ENCODE data around the gene DOCK1.

The DOCK1 gene

DNA sequence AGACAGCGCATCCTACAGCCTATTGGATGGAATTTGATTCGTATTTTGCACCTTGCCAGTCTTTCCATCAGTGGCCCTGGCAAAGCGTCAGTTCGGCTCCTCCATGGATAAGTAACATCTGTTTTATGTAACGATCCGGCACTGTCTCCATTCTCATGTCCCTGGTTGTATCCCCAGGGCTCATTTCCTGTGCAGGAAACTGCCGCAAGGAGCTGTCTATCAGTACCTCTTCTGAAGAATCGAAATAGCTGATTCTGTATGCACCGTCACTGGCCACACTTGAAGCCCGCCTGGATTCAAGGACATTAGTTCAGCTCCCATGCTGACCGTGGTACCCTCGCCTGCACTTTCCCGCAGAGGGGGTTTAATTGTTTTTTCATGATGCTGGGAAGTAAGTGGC is 590.8 kb downstream of the DOCK1 start:
- no peak for DNase-seq
- TF ChIP-seq CTCF (IDR thresholded peaks at IDR 0.05; ENCODE audit: low read length) (no peak), EZH2phosphoT487 (IDR thresholded peaks at IDR 0.05; ENCODE audit: low read length) (no peak), EZH2 (optimal IDR thresholded peaks at IDR 0.05; ENCODE audit: low read depth, low read length) (no peak)
- H2AFZ ChIP-seq (ENCODE audit: low read length), result no peak overlapping the region
- no peaks in the 10 kb centered on the region for H3K4me1 ChIP-seq (ENCODE audit: low read length)
- H3K36me3 ChIP-seq (replicated peaks; ENCODE audit: insufficient read depth, low read length), result no peaks in the 10 kb centered on the region
- H4K20me1 ChIP-seq (ENCODE audit: insufficient read depth, low read length), result no peaks in the 10 kb centered on the region
- no peak overlapping the region for H3K4me2 ChIP-seq (ENCODE audit: low read depth, low read length)
- H3K9me3 ChIP-seq (replicated peaks; ENCODE audit: insufficient read depth, low read length), result no peaks in the 10 kb centered on the region
- H3K9me2 ChIP-seq (replicated peaks; ENCODE audit: insufficient read depth, low read length), result no peaks in the 10 kb centered on the region
- no peaks in the 10 kb centered on the region for H3F3A ChIP-seq (ENCODE audit: insufficient read depth, low read length)
- no peaks in the 10 kb centered on the region for H3K79me2 ChIP-seq (ENCODE audit: low read length)
- no peak overlapping the region for H3K4me3 ChIP-seq (ENCODE audit: low read length)
- H3K27ac ChIP-seq (ENCODE audit: low read length), result no peak overlapping the region
- 0 out of 2 replicates have a peak, but pooled peaks cover 8% of the 10 kb centered on the region for H3K27me3 ChIP-seq (replicated peaks; ENCODE audit: insufficient read depth, low read length)
- no peak overlapping the region for H3K9ac ChIP-seq (ENCODE audit: low read length)

DNA sequence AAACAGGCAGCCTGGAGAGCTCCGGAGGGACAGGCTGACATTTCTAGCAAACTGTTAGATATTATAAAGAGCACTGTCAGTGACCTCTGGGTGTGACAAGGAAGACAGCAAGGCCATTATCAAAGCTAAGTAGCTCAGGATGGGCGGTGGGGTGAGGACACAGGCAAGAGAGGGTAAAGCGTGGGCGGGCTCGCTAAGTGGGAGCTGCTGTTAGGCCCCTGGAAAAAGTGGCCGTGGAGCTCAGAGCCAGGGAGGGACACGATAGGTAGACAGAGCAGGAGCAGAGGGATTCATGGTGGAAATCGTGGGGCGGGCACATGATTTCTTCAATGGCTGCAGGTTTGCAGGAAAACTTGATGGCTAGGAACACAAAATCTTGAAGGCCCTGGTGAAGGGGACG is 592.5 kb downstream of the DOCK1 start:
- Histone ChIP-seq H4K20me1 (ENCODE audit: insufficient read depth, low read length) (no peaks in the 10 kb centered on the region), H3K4me3 (ENCODE audit: low read length) (no peak overlapping the region), H2AFZ (ENCODE audit: low read length) (no peak overlapping the region), H3K9ac (ENCODE audit: low read length) (no peak overlapping the region), H3K36me3 (replicated peaks; ENCODE audit: insufficient read depth, low read length) (no peaks in the 10 kb centered on the region), H3K9me2 (replicated peaks; ENCODE audit: insufficient read depth, low read length) (no peaks in the 10 kb centered on the region), H3K27me3 (replicated peaks; ENCODE audit: insufficient read depth, low read length) (0 out of 2 replicates have a peak, but pooled peaks cover 8% of the 10 kb centered on the region), H3F3A (ENCODE audit: insufficient read depth, low read length) (no peaks in the 10 kb centered on the region), H3K4me2 (ENCODE audit: low read depth, low read length) (no peak overlapping the region), H3K27ac (ENCODE audit: low read length) (no peak overlapping the region), H3K79me2 (ENCODE audit: low read length) (no peaks in the 10 kb centered on the region), H3K4me1 (ENCODE audit: low read length) (no peaks in the 10 kb centered on the region), H3K9me3 (replicated peaks; ENCODE audit: insufficient read depth, low read length) (no peaks in the 10 kb centered on the region)
- no peak for DNase-seq
- TF ChIP-seq EZH2phosphoT487 (IDR thresholded peaks at IDR 0.05; ENCODE audit: low read length) (no peak), EZH2 (optimal IDR thresholded peaks at IDR 0.05; ENCODE audit: low read depth, low read length) (no peak), CTCF (IDR thresholded peaks at IDR 0.05; ENCODE audit: low read length) (no peak)

GRCh38 chr10:127498087-127498486 is 592.9 kb downstream of the DOCK1 start:
- H4K20me1 ChIP-seq (ENCODE audit: insufficient read depth, low read length), result no peaks in the 10 kb centered on the region
- H3K27ac ChIP-seq (ENCODE audit: low read length), result no peak overlapping the region
- H3K27me3 ChIP-seq (replicated peaks; ENCODE audit: insufficient read depth, low read length), result 0 out of 2 replicates have a peak, but pooled peaks cover 8% of the 10 kb centered on the region
- no peaks in the 10 kb centered on the region for H3K79me2 ChIP-seq (ENCODE audit: low read length)
- no peaks in the 10 kb centered on the region for H3K9me2 ChIP-seq (replicated peaks; ENCODE audit: insufficient read depth, low read length)
- no peak overlapping the region for H3K4me2 ChIP-seq (ENCODE audit: low read depth, low read length)
- no peak overlapping the region for H2AFZ ChIP-seq (ENCODE audit: low read length)
- H3K9ac ChIP-seq (ENCODE audit: low read length), result no peak overlapping the region
- no peak overlapping the region for H3K4me3 ChIP-seq (ENCODE audit: low read length)
- H3K9me3 ChIP-seq (replicated peaks; ENCODE audit: insufficient read depth, low read length), result no peaks in the 10 kb centered on the region
- H3K4me1 ChIP-seq (ENCODE audit: low read length), result no peaks in the 10 kb centered on the region
- H3F3A ChIP-seq (ENCODE audit: insufficient read depth, low read length), result no peaks in the 10 kb centered on the region
- no peak for DNase-seq
- no peaks in the 10 kb centered on the region for H3K36me3 ChIP-seq (replicated peaks; ENCODE audit: insufficient read depth, low read length)
- TF ChIP-seq CTCF (IDR thresholded peaks at IDR 0.05; ENCODE audit: low read length) (no peak), EZH2phosphoT487 (IDR thresholded peaks at IDR 0.05; ENCODE audit: low read length) (no peak), EZH2 (optimal IDR thresholded peaks at IDR 0.05; ENCODE audit: low read depth, low read length) (no peak)

Measured in MM.1S (cell line).